OCI-LY3 (cell line): Measurements from ENCODE around the gene ZMYND8.

ENCODE experiments used
- H2AFZ ChIP-seq: fragments of 200-600, 300-600 bp; shearing (Covaris generic); 2 replicates; pipeline ENCODE4 v1.6.0; 2014; ENCODE audit warnings: antibody characterized with exemption, low read depth, low read length
- H3K27ac ChIP-seq: fragments of 200-600, 300-600 bp; sonication (generic); 2 replicates; pipeline ENCODE4 v1.5.1; 2014; ENCODE audit warnings: mild to moderate bottlenecking, low read length, moderate library complexity, mixed read lengths
- H3K27me3 ChIP-seq: fragments of 200-600, 300-600 bp; sonication (generic); 2 replicates; pipeline ENCODE4 v1.6.1; 2014; ENCODE audit warnings: low read depth, low read length, mixed read lengths
- H3K36me3 ChIP-seq: fragments of 200-600, 300-600 bp; sonication (generic); replicated peaks from 2 replicates; pipeline ENCODE3; 2014; ENCODE audit warnings: low read depth, low read length, mixed read lengths
- H3K4me1 ChIP-seq: fragments of 300-600, 200-600 bp; sonication (generic); 2 replicates; pipeline ENCODE4 v1.6.1; 2014; ENCODE audit warnings: low read length, mixed read lengths
- H3K4me2 ChIP-seq: fragments of 200-600, 300-600 bp; sonication (generic); 2 replicates; pipeline ENCODE4 v1.6.1; 2014; ENCODE audit warnings: low read length, mixed read lengths
- H3K4me3 ChIP-seq: fragments of 300-600, 200-600 bp; sonication (generic); 2 replicates; pipeline ENCODE4 v1.5.1; 2014; ENCODE audit warnings: antibody characterized with exemption, mild to moderate bottlenecking, low read length, moderate library complexity
- H3K79me2 ChIP-seq: fragments of 300-600, 200-600 bp; shearing (Covaris generic); 2 replicates; pipeline ENCODE4 v1.6.1; 2014; ENCODE audit warnings: mild to moderate bottlenecking, low read length, mixed read lengths
- H3K9ac ChIP-seq: fragments of 300-600, 200-600 bp; shearing (Covaris generic); 2 replicates; pipeline ENCODE4 v1.6.0; 2014; ENCODE audit warnings: mild to moderate bottlenecking, low read length, moderate library complexity
- H3K9me3 ChIP-seq: fragments of 200-600, 300-600 bp; shearing (Covaris generic); 2 replicates; pipeline ENCODE4 v1.6.1; 2014; ENCODE audit warnings: low read length, mixed read lengths; ENCODE audit not compliant: insufficient read depth
- H4K20me1 ChIP-seq: fragments of 200-600, 300-600 bp; sonication (generic); 2 replicates; pipeline ENCODE4 v1.6.1; 2016; ENCODE audit warnings: low read length, mixed read lengths; ENCODE audit not compliant: insufficient read depth
- EZH2phosphoT487 ChIP-seq: fragments of 200-600 bp; shearing (Covaris generic); IDR thresholded peaks from 2 replicates; pipeline ENCODE4 v1.6.1; 2018; ENCODE audit warnings: antibody characterized with exemption, mixed run types, low read depth
- TF ChIP-seq, protein P1 (sequence below): fragments of 200-600, 300-600 bp; sonication (generic); IDR thresholded peaks from 2 replicates; pipeline ENCODE4 v1.5.1; 2014; ENCODE audit warnings: antibody characterized with exemption, low read length, low read depth

The ZMYND8 gene

DNA sequence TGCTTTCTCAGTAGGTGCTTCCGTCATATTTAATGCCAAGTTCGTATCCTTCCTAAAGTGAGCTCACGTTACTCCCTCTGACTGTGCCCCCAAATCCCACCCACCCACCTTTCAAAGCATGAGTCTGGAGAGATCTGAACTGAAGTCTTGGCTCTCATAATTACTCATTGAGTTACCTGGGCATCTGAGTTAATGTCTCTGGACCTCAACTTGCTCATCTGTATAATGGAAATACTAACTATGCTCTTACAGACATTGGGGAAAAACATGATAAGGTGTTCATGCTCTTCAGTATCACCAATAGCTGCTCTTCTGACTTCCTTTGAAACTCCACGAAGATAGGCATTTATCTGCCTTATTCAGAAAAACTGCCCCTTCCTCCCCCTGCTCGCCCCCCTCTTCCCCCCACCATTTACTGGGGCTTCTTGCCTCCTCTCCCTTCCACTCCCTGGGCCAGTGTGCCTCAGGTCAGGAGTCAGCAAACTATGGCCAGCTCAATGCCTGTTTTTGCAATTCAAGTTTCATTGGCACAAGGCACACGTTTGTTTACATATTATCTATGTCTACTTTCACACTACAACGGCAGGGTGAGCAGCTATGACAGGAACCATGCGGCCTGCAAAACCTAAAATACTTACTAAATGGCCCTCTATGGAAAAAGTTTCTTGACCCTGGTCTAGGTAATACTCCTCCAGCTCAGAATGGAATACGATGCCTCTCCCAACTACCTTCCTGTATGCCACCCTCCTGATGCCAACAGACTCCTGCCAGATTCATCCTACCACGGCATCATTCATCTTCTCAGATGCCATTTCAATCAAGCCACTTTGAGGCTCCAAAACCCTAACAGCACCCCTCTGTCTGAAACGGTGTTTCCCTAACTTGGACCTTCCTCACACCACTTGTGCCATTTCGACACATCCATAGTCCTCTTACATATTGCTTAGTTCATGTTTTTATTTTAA is 138.7 kb downstream of the ZMYND8 start:
- no peaks in the 10 kb centered on the region for H3K4me1 ChIP-seq
- H2AFZ ChIP-seq: no peak overlapping the region
- H3K36me3 ChIP-seq: peaks cover 37% of the 10 kb centered on the region
- H3K4me3 ChIP-seq: no peak overlapping the region
- TF ChIP-seq EZH2phosphoT487: no peak
- TF ChIP-seq, protein P1, sequence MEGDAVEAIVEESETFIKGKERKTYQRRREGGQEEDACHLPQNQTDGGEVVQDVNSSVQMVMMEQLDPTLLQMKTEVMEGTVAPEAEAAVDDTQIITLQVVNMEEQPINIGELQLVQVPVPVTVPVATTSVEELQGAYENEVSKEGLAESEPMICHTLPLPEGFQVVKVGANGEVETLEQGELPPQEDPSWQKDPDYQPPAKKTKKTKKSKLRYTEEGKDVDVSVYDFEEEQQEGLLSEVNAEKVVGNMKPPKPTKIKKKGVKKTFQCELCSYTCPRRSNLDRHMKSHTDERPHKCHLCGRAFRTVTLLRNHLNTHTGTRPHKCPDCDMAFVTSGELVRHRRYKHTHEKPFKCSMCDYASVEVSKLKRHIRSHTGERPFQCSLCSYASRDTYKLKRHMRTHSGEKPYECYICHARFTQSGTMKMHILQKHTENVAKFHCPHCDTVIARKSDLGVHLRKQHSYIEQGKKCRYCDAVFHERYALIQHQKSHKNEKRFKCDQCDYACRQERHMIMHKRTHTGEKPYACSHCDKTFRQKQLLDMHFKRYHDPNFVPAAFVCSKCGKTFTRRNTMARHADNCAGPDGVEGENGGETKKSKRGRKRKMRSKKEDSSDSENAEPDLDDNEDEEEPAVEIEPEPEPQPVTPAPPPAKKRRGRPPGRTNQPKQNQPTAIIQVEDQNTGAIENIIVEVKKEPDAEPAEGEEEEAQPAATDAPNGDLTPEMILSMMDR: no peak
- no peak overlapping the region for H3K4me2 ChIP-seq
- H3K27me3 ChIP-seq: no peaks in the 10 kb centered on the region
- H3K27ac ChIP-seq: no peak overlapping the region
- H3K9ac ChIP-seq: no peak overlapping the region
- no peaks in the 10 kb centered on the region for H3K79me2 ChIP-seq
- H3K9me3 ChIP-seq: no peaks in the 10 kb centered on the region
- 0 out of 2 replicates have a peak, but pooled peaks cover 5% of the 10 kb centered on the region for H4K20me1 ChIP-seq

DNA sequence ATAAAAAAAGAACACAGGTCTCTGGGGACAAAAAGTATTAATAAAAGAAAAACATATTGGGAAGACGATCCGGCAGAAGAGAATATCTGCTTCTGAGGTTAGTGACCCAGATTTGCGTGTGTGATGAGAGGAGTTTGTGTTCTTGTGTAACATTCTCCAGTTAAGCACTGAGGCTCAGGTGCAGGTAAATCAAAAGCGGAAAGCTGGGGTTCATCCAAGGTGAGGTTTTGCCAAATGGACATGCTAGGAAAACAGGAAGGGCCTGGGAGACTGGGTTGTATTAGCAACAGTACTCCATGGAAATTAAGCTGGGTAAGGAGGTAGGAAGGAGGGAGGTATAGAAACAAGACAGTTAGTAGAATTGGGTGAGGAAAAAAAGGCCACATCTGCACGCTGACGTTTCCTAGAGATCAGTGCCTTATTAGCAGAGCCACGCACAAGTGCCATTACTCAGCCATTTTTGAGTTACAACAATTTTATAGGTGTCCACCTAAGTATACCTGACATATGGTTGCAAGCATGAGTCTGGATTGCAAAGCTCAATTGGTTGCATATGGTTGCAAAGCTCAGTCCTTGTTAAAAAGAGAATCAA is 139.6 kb downstream of the ZMYND8 start:
- no peaks in the 10 kb centered on the region for H3K79me2 ChIP-seq
- no peak overlapping the region for H3K4me2 ChIP-seq
- 0 out of 2 replicates have a peak, but pooled peaks cover 12% of the 10 kb centered on the region for H4K20me1 ChIP-seq
- H3K27me3 ChIP-seq: no peaks in the 10 kb centered on the region
- H3K9me3 ChIP-seq: no peaks in the 10 kb centered on the region
- H3K4me3 ChIP-seq: no peak overlapping the region
- H3K36me3 ChIP-seq: peaks cover 39% of the 10 kb centered on the region
- TF ChIP-seq EZH2phosphoT487: no peak
- TF ChIP-seq, protein P1: no peak
- no peaks in the 10 kb centered on the region for H3K4me1 ChIP-seq
- H2AFZ ChIP-seq: no peak overlapping the region
- H3K27ac ChIP-seq: no peak overlapping the region
- no peak overlapping the region for H3K9ac ChIP-seq

DNA sequence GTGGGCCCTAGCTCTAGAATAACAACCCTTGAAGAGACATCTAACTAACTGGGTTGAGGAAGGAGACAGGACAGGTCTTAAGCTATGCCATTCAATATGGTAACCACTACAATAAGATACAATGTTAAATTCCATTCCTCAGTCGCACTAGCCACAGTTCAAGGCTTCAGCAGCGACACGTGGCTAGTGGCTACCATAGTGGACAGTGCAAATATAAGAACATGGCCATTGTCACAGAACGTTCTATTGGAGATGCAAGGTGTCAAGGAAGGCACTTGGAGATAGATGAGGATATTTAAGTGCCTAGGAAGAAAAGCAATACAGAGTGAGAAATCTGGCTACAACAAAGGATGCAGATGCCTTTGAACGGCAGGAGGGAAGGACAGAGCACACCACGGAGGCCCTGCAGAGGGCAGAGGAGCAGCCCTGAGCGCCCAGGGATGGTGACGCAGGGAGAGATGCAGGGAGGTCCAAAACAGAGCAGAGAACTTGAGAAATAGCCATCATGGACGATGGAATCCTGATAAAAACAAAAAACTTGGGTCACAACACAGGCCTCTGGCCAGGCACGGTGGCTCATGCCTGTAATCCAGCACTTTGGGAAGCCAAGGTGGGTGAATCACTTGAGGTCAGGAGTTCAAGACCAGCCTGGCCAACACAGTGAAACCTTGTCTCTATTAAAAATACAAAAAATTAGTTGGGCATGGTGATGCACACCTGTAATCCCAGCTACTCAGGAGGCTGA is 140.7 kb downstream of the ZMYND8 start:
- Histone ChIP-seq H3K4me3 (no peak overlapping the region), H3K4me2 (no peak overlapping the region), H4K20me1 (0 out of 2 replicates have a peak, but pooled peaks cover 12% of the 10 kb centered on the region), H3K27ac (no peak overlapping the region), H3K9ac (no peak overlapping the region), H3K4me1 (no peaks in the 10 kb centered on the region), H3K79me2 (no peaks in the 10 kb centered on the region), H3K36me3 (peaks cover 42% of the 10 kb centered on the region), H3K9me3 (no peaks in the 10 kb centered on the region), H3K27me3 (no peaks in the 10 kb centered on the region), H2AFZ (no peak overlapping the region)
- TF ChIP-seq, protein P1: no peak
- no peak for TF ChIP-seq EZH2phosphoT487

DNA sequence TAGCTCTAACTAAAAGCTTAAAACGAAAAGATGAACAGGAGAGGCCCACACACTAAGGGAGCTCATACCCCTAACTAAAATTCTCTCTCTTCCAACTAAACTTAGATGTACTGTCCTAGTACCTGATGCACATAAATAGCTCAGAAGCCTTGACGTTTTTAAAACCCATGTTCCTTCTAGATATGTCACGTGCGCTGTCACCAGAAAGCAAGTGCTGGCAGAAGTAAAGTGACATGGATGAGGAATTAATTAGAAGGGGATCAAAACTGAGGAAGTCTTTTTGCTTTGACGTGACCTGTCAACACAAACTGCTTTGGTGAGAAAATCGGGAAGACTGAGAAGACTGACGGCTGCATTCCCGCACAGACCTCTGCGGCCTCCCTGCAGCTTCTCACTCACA is 142.5 kb downstream of the ZMYND8 start:
- Histone ChIP-seq H4K20me1 (0 out of 2 replicates have a peak, but pooled peaks cover 12% of the 10 kb centered on the region), H3K4me1 (no peaks in the 10 kb centered on the region), H2AFZ (no peak overlapping the region), H3K9ac (no peak overlapping the region), H3K27me3 (no peaks in the 10 kb centered on the region), H3K9me3 (no peaks in the 10 kb centered on the region), H3K27ac (no peak overlapping the region), H3K79me2 (no peaks in the 10 kb centered on the region), H3K36me3 (peaks cover 42% of the 10 kb centered on the region), H3K4me3 (no peak overlapping the region), H3K4me2 (no peak overlapping the region)
- TF ChIP-seq EZH2phosphoT487: no peak
- TF ChIP-seq, protein P1: no peak
